ENCODE measurements around the gene MAPK6. TPM values are rescaled to one million over a fixed set of nuclear protein-coding genes. Genes with fewer than 3 reads are reported as not detected.

MAPK6 gene
- total and polyA plus RNA-seq, 10 of the 15 experiments (the other 5 are each of a cell fraction or from before 2014, with no cell fraction given) = 20.6 to 100 (median 52.6) TPM

- TF ChIP-seq ZNF592 (IDR thresholded peaks at IDR 0.05) (peak; percentile 16; the same call in 1 of the 2 replicates), NR2F1 (conservative IDR thresholded peaks at IDR 0.05) (no peak), TCF3 (IDR thresholded peaks at IDR 0.05; ENCODE audit: borderline replicate concordance, insufficient read depth, low read depth, low read length) (no peak), SPI1 (IDR thresholded peaks at IDR 0.05; ENCODE audit: borderline replicate concordance, insufficient read depth, low read depth, low read length) (no peak), WRNIP1 (IDR thresholded peaks at IDR 0.05; ENCODE audit: borderline replicate concordance, low read depth, low read length) (no peak), MTA3 (IDR thresholded peaks at IDR 0.05; ENCODE audit: borderline replicate concordance, low read length) (no peak), RUNX3 (IDR thresholded peaks at IDR 0.05; ENCODE audit: low read length) (peak; percentile 62), SREBF1 (IDR thresholded peaks at IDR 0.05; ENCODE audit: low read length) (no peak), KAT2A (conservative IDR thresholded peaks at IDR 0.05; ENCODE audit: control insufficient read depth, low read depth, low read length) (no peak), NFYA (IDR thresholded peaks at IDR 0.05; ENCODE audit: borderline replicate concordance, low read depth, low read length) (no peak), ZNF384 (IDR thresholded peaks at IDR 0.05; ENCODE audit: borderline replicate concordance, low read depth, low read length) (no peak; the same call in 1 of the 2 replicates), BCL11A (IDR thresholded peaks at IDR 0.05; ENCODE audit: low read depth, low read length) (peak; percentile 90), GABPA (IDR thresholded peaks at IDR 0.05; ENCODE audit: low read depth) (no peak), RELB (IDR thresholded peaks at IDR 0.05; ENCODE audit: low read depth) (peak; percentile 91), BHLHE40 (IDR thresholded peaks at IDR 0.05; ENCODE audit: borderline replicate concordance in 1 of 2, low read depth in 2 of 2, low read length in 1 of 2) (peak; percentile 64 to 74; a peak in 3 of 4 replicates), POLR2AphosphoS5 (IDR thresholded peaks at IDR 0.05; ENCODE audit: low read length) (peak; percentile 67), RAD21 (IDR thresholded peaks at IDR 0.05; ENCODE audit: insufficient read depth, low read depth, low read length) (peak; percentile 15; the same call in 1 of the 2 replicates), ZSCAN29 (IDR thresholded peaks at IDR 0.05) (peak; percentile 15; the same call in 1 of the 2 replicates), TCF7 (IDR thresholded peaks at IDR 0.05; ENCODE audit: borderline replicate concordance) (0 out of 2 replicates have a peak, but pooled peaks have one; percentile 47), CBX5 (IDR thresholded peaks at IDR 0.05; ENCODE audit: low read depth) (0 out of 2 replicates have a peak, but pooled peaks have one; percentile 63)
- TF ChIP-seq, protein P1, sequence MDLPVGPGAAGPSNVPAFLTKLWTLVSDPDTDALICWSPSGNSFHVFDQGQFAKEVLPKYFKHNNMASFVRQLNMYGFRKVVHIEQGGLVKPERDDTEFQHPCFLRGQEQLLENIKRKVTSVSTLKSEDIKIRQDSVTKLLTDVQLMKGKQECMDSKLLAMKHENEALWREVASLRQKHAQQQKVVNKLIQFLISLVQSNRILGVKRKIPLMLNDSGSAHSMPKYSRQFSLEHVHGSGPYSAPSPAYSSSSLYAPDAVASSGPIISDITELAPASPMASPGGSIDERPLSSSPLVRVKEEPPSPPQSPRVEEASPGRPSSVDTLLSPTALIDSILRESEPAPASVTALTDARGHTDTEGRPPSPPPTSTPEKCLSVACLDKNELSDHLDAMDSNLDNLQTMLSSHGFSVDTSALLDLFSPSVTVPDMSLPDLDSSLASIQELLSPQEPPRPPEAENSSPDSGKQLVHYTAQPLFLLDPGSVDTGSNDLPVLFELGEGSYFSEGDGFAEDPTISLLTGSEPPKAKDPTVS (IDR thresholded peaks at IDR 0.05; ENCODE audit: low read depth, low read length) = no peak
- TF ChIP-seq, protein P2, sequence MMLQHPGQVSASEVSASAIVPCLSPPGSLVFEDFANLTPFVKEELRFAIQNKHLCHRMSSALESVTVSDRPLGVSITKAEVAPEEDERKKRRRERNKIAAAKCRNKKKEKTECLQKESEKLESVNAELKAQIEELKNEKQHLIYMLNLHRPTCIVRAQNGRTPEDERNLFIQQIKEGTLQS (IDR thresholded peaks at IDR 0.05; ENCODE audit: borderline replicate concordance, extremely low read depth, low read depth, low read length) = no peak
These were observed 90.8 kb downstream of the MAPK6 start (continued) for GRCh38 chr15:52109559-52110451.

Measured in GM12878 (cell line).